GM21825 (cell line): ENCODE measurements around the gene CEMIP2.

Source experiments
- ATAC-seq: cut with Tn5 transposase; IDR thresholded peaks from one replicate; pipeline ENCODE4 v1.9.1; 2021; ENCODE audit warnings: mild to moderate bottlenecking, moderate library complexity; ENCODE audit not compliant: unreplicated experiment

The CEMIP2 gene

DNA sequence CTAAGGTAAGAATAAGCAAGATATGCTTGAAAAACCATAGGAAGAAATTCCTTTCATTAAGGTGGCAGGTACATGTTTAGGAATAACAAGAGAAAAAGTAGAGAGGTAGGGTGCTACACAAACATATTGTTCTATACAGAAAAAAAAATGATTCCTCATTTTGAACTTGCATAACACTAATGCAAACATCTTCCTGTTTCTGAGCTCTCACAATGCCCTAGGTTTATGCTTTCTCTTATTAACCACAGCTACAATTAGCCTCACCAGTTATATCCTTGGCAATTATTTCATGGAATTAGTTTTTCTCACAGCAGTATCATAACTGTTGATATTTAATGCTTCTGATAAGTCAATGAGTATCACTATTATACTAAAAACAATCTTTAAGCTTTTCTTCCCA is 20.7 kb downstream of the CEMIP2 start:
- ATAC-seq: no peak

DNA sequence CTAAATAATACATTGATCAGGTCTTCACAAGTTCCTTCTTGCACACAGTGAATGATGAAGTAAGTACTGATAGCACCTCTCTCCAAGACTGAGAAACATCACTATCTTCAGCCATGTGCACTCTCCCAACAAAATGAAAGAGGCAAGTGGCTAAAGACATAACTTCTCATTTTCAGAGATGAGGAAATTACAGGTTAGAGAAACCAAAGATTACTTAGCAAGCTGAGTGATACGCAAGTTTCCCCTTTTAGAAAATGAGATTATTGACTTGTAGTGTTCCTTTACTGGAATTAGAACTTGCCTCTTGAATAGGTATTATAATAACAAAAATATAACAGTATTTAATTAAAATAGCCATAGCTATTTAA is 21.6 kb downstream of the CEMIP2 start:
- no peak for ATAC-seq

DNA sequence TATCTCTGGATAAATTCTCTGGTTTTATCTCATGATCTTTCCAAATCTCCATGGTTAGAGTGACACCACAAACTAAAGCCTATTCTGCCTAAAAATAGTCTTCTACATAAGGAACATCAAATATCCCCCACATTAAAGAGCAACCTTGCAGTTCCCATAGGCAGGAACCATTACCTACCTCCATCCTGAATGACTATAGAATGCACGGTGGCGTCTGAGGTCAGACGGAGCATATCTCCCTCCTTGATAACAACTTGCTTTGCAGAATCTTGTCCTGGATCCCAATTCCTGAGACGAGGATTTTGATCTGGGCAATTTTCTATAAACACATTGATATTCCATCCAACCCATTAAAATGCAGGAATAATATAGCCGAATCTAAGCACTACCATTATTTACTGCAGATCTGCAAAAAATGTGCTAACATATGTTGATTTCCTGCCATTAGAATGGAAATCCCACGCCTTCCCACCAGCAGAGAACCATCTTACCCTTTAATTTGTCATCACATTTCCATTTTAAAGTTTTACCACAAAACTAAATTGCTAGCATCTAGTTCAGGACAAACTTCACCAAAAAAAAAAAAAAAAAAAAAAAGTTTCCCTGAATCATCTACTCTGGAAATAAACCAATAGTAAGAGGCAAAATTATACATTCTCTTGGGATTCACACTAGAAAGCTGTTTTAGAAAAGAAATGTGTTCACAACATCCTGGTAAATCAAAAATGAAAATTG is 22.1 kb downstream of the CEMIP2 start:
- no peak for ATAC-seq

DNA sequence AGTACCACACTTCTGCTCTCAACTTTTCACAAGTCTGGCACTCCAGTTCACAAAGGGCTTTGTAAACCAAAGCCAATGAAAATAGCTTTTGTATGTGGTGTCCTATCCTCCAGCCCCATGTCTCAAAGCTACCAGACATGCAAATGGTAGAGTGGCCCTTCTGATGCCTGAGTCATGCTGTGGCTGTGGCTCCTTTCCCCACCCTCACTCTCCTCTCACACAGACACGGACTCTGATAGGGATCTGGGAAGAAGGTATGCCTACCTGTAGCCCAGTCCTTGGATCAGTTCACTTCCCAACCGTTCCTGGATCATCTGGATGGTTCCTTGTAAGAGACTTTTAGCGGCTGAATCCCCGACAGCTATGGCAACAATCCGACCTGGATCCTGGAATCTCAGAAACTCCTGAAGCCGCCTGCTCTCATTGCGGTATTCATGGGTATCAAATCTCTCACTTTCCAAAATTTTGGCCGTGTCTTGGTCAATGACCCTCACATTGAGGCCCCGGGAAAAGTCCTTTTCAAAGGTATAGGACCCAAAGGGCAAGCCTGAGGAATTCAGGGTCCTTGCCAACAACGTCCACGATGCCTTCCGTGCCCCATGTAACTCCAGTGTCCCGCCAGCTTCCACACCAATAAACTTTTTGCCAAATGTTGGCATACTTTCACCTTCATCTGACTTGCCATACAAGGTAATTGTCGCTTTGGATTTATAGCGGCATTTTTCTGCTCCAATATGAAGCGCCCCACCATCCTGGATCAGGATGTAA is 23.4 kb downstream of the CEMIP2 start:
- ATAC-seq: no peak

DNA sequence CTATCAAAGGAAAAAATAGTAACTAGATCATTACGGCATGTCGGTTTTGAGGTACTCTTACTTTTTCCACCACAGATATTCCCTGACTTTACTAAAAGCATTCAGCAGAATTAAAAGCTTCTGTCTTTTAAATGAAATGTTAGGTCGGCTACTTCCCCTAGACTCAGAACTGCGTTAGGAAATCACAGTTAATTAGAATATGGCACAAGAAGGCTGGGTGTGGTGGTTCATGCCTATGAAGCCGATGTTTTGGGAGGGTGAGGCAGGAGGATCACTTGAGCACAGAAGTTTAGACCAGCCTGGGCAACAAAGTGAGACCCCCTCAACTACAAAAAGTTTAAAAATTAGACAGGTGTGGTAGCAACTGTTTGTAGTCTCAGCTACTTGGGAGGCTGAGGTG is 24.4 kb downstream of the CEMIP2 start:
- no peak for ATAC-seq

DNA sequence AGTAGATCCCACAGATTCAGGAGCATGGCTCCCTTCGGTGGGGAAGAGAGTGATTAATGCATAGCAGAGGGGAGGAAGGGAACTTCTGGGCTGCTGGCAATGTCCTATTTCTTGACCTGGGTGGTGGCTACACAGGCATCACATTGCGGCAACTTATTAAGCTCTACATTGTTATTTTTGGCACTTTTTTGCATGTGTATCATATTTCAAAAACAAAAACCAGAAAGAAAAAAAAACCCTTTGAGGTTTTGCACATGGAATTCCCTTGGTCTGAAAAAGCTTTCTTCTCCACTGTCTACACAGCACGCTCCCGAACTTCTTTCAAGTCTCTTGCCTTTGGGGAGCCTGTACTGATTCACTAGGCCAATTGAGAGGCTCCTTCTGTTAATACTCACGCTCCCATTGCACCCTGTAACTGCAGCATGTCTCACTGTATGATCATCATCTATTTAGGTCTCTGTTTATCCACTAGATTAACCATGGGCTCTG is 25.1 kb downstream of the CEMIP2 start:
- no peak for ATAC-seq

DNA sequence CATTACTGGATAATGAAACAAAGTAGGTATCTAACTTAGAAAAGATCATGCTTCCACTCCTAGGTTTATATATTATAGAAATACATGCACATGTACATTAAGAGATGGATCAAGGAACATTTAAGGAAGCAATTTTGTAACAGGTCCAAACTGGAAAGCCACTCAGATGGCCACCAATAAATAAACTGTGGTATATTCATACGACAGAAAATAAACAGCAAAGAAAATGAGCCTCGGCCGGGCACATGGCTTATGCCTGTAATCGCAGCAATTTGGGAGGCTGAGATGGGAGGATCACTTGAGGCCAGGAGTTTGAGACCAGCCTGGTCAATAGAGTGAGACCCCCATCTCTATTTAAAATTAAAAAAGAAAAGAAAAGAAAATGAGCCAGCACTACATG is 25.6 kb downstream of the CEMIP2 start:
- no peak for ATAC-seq

DNA sequence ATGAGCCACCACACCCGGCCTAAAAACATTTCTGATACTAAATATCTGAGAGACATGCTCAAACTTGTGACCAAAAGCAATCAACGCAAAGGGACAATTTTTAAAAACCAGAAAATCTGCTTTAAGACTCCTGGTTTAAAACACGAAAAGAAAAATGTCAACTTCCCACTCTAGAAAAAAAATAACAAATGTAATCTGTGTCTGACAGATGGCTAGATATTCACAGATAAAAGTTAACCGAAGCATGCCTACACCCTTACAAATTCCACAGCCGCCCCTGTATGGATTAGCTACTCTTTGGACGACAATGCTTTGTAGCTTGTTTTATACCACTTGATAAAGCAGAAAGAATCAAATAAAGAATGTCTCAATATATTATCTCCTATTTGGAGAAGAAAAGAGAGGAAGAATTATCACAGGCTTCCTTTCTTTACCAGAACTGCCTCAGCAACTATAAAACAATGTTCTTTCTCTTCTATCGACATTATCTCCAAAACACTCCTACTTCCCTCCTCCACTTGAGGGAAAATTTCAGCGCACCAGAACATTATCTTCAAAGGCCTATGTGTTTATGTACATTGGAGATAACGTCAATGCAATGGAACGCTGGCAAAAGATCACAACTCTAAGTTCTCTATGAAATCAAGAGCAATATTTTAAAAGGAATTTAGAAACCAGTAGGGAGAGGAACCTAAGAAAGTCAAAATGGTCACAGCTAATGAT is 26.2 kb downstream of the CEMIP2 start:
- ATAC-seq: no peak

DNA sequence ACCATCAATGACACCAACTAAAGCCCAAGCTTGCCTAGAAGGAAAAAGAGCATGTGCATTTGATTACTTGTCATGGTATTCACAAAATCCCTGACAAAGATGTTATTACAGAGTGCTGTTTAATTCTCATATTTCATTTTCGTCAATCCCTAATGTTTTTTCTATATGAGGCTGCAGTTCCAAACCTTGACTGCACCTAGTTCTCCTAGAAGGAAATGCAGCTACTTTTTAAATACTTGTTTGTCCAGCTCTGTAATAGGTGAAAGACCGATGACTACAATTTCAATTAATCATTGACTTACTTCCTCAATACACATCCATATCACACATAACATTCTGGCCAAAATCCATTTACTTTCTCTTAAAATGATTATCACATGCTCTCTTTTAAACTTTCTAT is 28.1 kb downstream of the CEMIP2 start:
- ATAC-seq: no peak

DNA sequence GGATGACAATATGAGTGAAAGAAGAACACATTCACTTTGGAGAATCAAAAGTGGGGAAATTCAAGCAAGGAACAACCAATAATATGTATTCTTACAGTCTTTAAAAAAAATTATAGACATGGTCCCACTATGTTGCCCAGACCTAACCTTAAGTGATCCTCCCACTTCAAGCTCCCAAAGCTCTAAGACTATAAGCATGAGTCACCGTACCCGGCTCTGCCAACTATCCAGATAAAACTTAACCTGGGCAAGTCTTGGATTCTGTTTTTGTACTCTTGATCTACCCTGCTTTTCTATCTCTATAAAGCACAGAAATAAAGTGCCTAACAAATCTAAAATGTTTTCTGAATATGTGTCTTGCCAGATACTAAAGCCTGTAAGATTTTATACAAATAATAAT is 30.9 kb downstream of the CEMIP2 start:
- ATAC-seq: no peak

DNA sequence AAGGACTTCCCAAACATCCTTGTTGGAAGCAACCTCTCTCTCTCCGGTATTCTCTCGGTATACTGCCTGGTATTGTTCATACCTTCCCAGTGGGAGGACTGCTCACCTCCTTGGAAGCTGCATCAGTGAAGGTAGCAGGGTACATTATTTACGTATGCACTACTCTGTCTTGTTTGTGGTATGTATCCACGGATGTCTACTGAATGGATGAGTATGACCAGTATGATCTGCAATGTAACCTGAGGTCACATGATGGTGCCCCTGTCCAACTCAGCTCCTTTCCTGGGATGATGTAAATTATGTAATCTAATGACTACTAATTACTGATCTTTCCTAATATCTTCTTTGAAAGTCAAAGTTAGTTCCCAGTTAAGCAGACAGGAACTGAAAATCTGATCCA is 32.1 kb downstream of the CEMIP2 start:
- ATAC-seq: no peak

DNA sequence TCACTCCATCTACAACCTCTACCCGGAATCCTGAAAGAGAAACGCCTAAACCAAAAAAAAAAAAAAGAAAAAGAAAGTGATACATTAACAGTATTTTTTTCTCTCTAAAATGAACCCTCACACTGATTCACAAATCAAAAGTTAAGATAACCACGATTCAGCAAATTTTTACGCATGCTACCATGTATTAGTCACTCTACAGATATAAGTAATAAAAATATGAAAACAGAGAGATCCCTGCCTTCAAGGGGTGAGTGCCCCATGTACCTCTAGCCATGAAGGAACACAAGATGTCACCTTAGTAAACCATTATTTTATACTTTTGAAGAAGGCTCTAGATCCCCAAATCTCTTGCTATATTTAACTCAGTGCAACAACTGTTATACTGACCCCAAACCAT is 33.4 kb downstream of the CEMIP2 start:
- ATAC-seq: no peak

DNA sequence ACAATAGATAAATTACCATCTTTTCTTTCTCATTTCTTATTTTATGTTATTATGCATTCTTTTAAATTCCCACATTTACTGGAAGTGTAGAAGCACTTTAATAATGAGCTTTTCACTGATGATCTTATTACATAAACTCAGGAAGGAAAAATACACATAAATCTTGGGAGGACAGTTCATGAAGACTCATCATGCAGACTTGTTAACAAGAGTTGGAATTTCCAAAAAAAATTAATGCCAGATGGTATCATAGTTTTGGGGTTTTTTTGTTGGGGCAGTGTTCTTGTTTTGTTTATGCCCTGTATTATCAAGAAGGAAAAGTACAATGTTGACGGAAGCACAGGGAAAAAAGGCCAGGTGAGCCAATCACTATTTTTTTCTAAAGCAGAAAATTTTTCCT is 35.1 kb downstream of the CEMIP2 start:
- ATAC-seq: no peak

DNA sequence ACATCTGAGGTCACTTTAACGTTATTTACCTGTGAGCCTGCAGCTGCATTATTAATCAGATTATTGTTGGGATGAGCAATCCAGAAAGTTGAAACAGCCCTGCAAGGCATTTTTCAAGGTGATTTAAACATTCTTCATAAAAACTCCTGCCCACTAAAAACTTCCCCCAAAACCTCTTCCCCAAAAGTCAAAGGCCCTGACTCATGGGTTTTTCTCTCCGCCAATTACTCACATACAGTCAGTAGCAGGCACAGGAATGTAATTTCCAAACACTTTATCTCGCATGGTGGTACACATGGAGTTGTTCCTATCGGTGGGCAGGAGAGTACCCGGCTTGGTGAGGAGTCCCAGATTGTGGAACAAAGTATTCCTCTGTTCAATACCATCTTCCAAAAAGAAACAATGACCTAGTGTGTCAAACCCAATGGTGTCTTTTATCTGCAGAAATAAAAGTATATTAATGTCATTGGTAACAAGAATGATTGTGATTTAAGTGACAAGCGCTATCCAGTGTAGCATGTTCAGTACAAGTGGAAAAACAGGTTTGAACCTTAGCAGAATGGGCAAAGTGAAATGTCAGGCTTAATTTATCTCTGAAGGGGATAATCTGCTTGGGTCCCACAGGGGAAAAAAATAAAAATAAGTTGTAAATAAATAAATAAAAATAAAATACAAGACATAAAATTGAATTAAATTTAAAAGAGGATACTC is 38.3 kb downstream of the CEMIP2 start:
- no peak for ATAC-seq

DNA sequence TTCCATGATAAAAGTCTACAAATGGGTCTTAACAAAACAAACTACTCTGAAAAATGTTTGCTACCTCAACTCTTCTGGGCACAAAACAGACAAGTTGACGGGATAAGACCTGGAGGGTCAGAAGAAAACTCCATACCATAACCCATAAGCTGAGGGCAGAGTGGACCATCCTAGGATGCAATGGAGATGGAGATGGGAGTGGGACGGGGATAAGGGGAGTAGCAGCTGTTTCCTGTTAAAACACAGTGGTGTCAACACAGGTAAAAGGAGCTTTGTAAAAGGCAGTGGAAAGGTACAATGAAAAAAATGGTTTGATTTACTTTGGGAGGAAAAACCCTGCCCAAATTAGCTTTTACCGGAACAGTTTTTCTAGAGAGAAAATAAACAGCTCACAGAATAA is 41.6 kb downstream of the CEMIP2 start:
- no peak for ATAC-seq

DNA sequence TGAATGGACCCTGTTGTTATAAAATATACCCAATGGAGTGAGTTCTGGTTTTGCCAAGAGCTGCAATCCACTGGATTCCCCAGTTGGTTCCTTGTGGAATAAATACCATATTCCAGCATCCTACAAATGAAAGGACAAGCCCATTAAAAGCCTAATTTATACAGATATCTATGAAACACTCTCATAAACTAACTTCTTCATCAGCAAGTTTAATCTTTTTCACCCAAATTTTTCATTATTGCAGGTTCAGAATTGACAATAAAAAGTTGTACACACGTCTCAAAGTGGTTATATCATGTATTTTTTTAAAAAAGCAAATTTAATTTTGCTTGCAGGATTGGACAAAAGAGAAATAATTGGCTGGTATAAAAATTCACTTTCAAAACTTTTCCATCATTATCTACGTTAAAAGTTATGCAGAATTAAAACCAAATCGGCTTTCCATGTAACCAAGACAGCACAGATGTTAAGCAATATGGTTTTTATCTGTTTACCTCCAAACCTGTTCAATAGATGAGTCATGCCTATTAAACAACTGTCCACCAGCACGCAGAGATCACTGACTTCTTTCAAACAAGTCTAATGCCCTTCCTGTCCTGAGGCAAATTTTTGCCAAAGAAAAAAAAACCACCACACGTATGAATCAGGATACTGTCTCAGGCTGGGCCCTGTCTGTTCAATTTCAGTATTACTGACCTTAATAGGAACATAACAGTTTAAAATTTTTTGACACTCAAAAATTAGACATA is 42.5 kb downstream of the CEMIP2 start:
- no peak for ATAC-seq

DNA sequence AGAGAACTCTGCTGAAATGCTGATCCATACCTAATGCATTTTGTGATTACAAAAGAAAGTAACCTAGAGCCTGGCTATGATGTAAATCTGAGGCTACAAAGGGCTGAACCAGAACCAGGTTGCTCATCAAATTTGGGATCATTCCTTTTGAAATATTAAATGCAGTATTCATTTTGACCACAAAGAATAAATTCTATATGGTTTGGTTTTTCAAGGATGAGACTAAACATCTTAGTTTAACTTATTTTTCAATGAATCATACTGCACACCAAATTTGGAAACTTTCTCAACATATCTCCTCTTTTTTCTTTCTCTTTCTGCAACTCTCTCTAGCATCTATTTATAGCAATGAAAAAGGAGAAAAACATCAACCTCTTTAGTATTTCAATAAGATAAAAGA is 46.5 kb downstream of the CEMIP2 start:
- ATAC-seq: no peak

DNA sequence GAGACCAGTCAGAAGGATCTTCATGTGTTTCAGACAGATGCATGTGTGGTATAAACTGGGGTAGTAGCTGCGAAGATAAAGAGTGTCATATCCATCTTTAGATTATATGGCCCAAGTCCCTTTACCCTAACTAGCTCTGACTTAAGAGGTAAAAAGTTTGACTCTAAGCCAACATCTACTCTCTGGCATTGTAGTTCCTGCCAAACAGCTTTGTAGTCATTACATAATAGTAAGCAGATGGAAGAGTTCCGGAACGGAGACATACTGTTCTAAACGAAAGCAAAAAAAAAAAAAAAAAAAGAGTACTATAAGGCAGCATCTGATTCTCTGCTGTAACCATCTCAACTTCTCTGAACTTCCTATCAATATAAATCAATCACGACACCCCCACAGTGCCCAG is 48.8 kb downstream of the CEMIP2 start:
- no peak for ATAC-seq

DNA sequence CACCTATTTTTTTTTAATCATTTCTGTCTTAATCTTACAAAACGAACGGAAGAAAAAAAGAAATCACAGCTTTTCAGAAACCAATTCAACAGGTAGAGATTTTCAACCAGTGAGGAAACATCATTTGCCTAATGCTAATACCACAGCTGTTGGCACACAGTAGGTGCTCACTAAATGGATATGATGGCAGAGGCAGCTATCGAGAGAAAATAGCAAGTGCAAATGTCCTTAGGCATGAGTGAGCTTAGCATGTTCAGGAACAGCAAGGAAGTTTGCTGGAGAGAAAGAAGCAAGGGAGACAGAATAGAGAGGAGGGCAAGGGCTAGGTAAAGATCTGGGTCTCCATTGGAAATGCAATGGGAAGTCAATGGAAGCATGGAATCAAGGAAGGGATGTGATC is 49.2 kb downstream of the CEMIP2 start:
- no peak for ATAC-seq

DNA sequence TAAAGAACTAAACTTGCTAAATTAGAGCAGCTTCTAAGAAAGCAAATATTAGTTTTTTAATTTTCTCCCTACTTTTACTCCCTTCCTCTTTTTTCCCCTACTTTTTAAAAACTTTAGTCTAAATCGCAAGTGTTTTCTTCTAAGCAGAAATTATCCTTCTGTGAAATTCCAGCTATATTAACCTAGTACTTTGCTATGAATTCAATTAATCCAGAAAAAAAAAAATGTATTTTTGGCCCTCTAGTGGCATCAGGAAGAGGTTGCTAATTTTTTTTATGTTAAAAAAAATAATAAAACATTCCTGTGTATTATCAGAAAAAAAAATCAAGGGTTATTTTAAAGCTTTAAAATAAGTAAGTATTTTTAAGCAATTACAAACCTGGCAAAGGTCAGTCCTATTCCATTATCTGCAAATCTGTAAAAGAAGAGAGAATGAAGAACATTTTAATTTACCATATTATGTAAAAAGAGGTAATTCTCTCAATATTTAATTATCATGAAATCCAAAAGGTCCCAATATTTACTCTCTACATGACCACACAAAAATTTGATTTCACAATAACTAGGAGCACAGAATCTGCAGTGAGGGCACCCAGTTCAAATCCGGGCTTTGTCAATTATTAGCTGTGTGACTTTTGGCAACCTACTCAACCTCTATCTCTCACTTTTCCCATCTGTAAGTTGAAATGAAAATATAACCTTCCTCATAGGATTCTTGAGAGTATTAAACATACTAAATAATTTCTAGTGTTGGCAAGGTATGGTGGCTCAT is 52.0 kb downstream of the CEMIP2 start:
- no peak for ATAC-seq
